GM23338 (cell line): ENCODE data around the gene KRAS. TPM values are rescaled to one million over a fixed set of nuclear protein-coding genes. Genes with fewer than 3 reads are reported as not detected.
A peak's percentile ranks its signal among the peaks of the same experiment; 100 is the strongest.

Experiments
- ATAC-seq: fragments of 200-7000 bp; cut with Tn5 transposase; 3 replicates; pipeline ENCODE4 v1.9.1; 2020
- DNase-seq: peaks from one replicate; pipeline ENCODE4 v3.0.0-alpha.2; 2015; ENCODE audit warnings: low spot score
- H2AFZ ChIP-seq: fragments of 200-600 bp; sonication (generic); 2 replicates; pipeline ENCODE4 v1.8.0; 2016; ENCODE audit warnings: antibody characterized with exemption, mild to moderate bottlenecking, moderate library complexity
- H3F3A ChIP-seq: fragments of 200-600 bp; sonication (generic); replicated peaks from 2 replicates; pipeline ENCODE4 v1.8.0; 2017; ENCODE audit warnings: antibody characterized with exemption, mixed run types, low read depth
- H3K27ac ChIP-seq: fragments of 200-600 bp; sonication (generic); 2 replicates; pipeline ENCODE4 v1.6.1; 2016; ENCODE audit warnings: low read depth
- H3K27me3 ChIP-seq: fragments of 200-600 bp; sonication (generic); 2 replicates; pipeline ENCODE4 v1.8.0; 2016; ENCODE audit warnings: mild to moderate bottlenecking, mixed run types, moderate library complexity; ENCODE audit not compliant: insufficient read depth
- H3K36me3 ChIP-seq: fragments of 200-600 bp; sonication (generic); 2 replicates; pipeline ENCODE4 v1.8.0; 2016; ENCODE audit warnings: mild to moderate bottlenecking; ENCODE audit not compliant: insufficient read depth
- H3K4me1 ChIP-seq: fragments of 200-600 bp; sonication (generic); 2 replicates; pipeline ENCODE4 v1.8.0; 2016; ENCODE audit warnings: mild to moderate bottlenecking, moderate library complexity; ENCODE audit not compliant: insufficient read depth
- H3K4me2 ChIP-seq: fragments of 200-600 bp; sonication (generic); 2 replicates; pipeline ENCODE4 v1.7.1; 2017; ENCODE audit warnings: mixed run types
- H3K4me3 ChIP-seq: fragments of 200-600 bp; sonication (generic); 2 replicates; pipeline ENCODE4 v1.6.1; 2016; ENCODE audit warnings: mixed run types
- H3K79me2 ChIP-seq: fragments of 200-600 bp; sonication (generic); replicated peaks from 2 replicates; pipeline ENCODE4 v1.8.0; 2017; ENCODE audit warnings: mild to moderate bottlenecking; ENCODE audit not compliant: insufficient read depth
- H3K9me2 ChIP-seq: fragments of 200-600 bp; sonication (generic); 2 replicates; pipeline ENCODE4 v1.8.0; 2017; ENCODE audit not compliant: insufficient read depth
- H4K20me1 ChIP-seq: fragments of 200-600 bp; sonication (generic); replicated peaks from 2 replicates; pipeline ENCODE4 v1.8.0; 2017; ENCODE audit warnings: mild to moderate bottlenecking; ENCODE audit not compliant: insufficient read depth
- H3K27ac Mint-ChIP-seq: 2 replicates; pipeline ENCODE4 v1.8.0; 2020; ENCODE audit warnings: inconsistent platforms, mild to moderate bottlenecking, moderate library complexity, mixed read lengths
- H3K27me3 Mint-ChIP-seq: 3 replicates; pipeline ENCODE4 v1.8.0; 2022; ENCODE audit warnings: low read depth, mild to moderate bottlenecking, moderate library complexity, mixed read lengths, inconsistent platforms; ENCODE audit not compliant: insufficient read depth, poor library complexity
- H3K36me3 Mint-ChIP-seq: 3 replicates; pipeline ENCODE4 v1.8.0; 2021; ENCODE audit warnings: low read depth, mild to moderate bottlenecking, inconsistent platforms, moderate library complexity, mixed read lengths
- H3K4me1 Mint-ChIP-seq: 3 replicates; pipeline ENCODE4 v1.8.0; 2020; ENCODE audit warnings: mild to moderate bottlenecking, inconsistent platforms, mixed read lengths
- H3K4me3 Mint-ChIP-seq: 3 replicates; pipeline ENCODE4 v1.8.0; 2021; ENCODE audit warnings: moderate library complexity, mild to moderate bottlenecking, inconsistent platforms, mixed read lengths
- H3K9me3 Mint-ChIP-seq: 3 replicates; pipeline ENCODE4 v1.8.0; 2020; ENCODE audit warnings: moderate library complexity, mild to moderate bottlenecking, inconsistent platforms, mixed read lengths
- CREB1 ChIP-seq: fragments of 250-450 bp; sonication (Bioruptor Pico); IDR thresholded peaks from 2 replicates; pipeline ENCODE4 v1.5.0; 2020; ENCODE audit warnings: low read depth, mild to moderate bottlenecking, moderate library complexity
- CTCF ChIP-seq, 2 experiments: fragments of 200-600 bp in 1 of 2; sonication (generic) in 1 of 2; conservative IDR thresholded peaks; 2 replicates each; pipeline versions ENCODE4 v1.5.1 to v1.6.1; 2016 to 2017; ENCODE audit warnings: antibody characterized with exemption in 2 of 2, low read depth in 2 of 2, mild to moderate bottlenecking in 2 of 2, moderate library complexity in 1 of 2
- ETS1 ChIP-seq: IDR thresholded peaks from 2 replicates; pipeline ENCODE4 v1.6.1; 2016; ENCODE audit warnings: antibody characterized with exemption
- EZH2 ChIP-seq: fragments of 200-600 bp; sonication (generic); IDR thresholded peaks from one replicate; pipeline ENCODE4 v1.8.0; 2017; ENCODE audit warnings: antibody characterized with exemption, mild to moderate bottlenecking, low read depth; ENCODE audit not compliant: unreplicated experiment
- EZH2phosphoT487 ChIP-seq: fragments of 200-600 bp; sonication (generic); IDR thresholded peaks from one replicate; pipeline ENCODE4 v1.8.1; 2018; ENCODE audit warnings: antibody characterized with exemption; ENCODE audit not compliant: unreplicated experiment
- JUNB ChIP-seq: IDR thresholded peaks from one replicate; pipeline ENCODE4 v1.6.1; 2016; ENCODE audit warnings: antibody characterized with exemption; ENCODE audit not compliant: unreplicated experiment
- NANOG ChIP-seq: IDR thresholded peaks from 2 replicates; pipeline ENCODE4 v1.6.1; 2016; ENCODE audit warnings: antibody characterized with exemption, borderline replicate concordance
- POLR2AphosphoS5 ChIP-seq: IDR thresholded peaks from 2 replicates; pipeline ENCODE4 v1.6.1; 2016; ENCODE audit warnings: antibody characterized with exemption, low read depth
- STAT1 ChIP-seq: IDR thresholded peaks from one replicate; pipeline ENCODE4 v1.6.1; 2016; ENCODE audit warnings: antibody characterized with exemption; ENCODE audit not compliant: unreplicated experiment
- ZNF114 ChIP-seq: fragments of 250-450 bp; sonication (Bioruptor Pico); IDR thresholded peaks from 2 replicates; pipeline ENCODE4 v1.5.0; 2020; ENCODE audit warnings: mild to moderate bottlenecking, moderate library complexity
- ZNF331 ChIP-seq: fragments of 250-450 bp; sonication (Bioruptor Pico); IDR thresholded peaks from 2 replicates; pipeline ENCODE4 v1.5.0; 2020; ENCODE audit warnings: low read depth, mild to moderate bottlenecking, moderate library complexity
- ZNF462 ChIP-seq: fragments of 250-450 bp; sonication (Bioruptor Pico); IDR thresholded peaks from 2 replicates; pipeline ENCODE4 v1.5.0; 2020; ENCODE audit warnings: mild to moderate bottlenecking, moderate library complexity
- polyA plus RNA-seq: library from polyadenylated mRNA; unstranded; fragments of >200 nt; fragmentation: Nextera tagmentation; extraction: Ambion mirVana; gene quantifications from 2 replicates; pipeline ENCODE4 v1.2.1, GENCODE V29; 2016
- total RNA-seq: library from RNA; depleted of rRNA; stranded (reverse); fragments of >200 nt; shearing (Covaris generic); gene quantifications from 2 replicates; pipeline ENCODE4 v1.2.3, GENCODE V29; 2014

KRAS gene
- total and polyA plus RNA-seq, 2 experiments from 2014 or later: 54.7 to 131 TPM

GRCh38 chr12:25278269-25278668 is 27.5 kb upstream of the KRAS start (continued):
- TF ChIP-seq EZH2phosphoT487 (no peak), CTCF (conservative IDR thresholded peaks at IDR 0.05; ENCODE audit: low read depth in 2 of 2) (no peak), STAT1 (no peak), NANOG (no peak)

- ATAC-seq (no peak), DNase-seq (no peak)
- no peaks in the 10 kb centered on the region for H3K4me1 Mint-ChIP-seq
- no peak overlapping the region for H3K4me3 Mint-ChIP-seq
- Histone ChIP-seq H3K27me3 (no peaks in the 10 kb centered on the region), H3K27ac (no peak overlapping the region), H2AFZ (peak overlapping the region; percentile 93; the same call in 1 of the 2 replicates), H3K4me1 (no peaks in the 10 kb centered on the region), H4K20me1 (no peaks in the 10 kb centered on the region), H3K79me2 (no peaks in the 10 kb centered on the region), H3K4me3 (no peak overlapping the region), H3K9me2 (no peaks in the 10 kb centered on the region), H3K4me2 (no peak overlapping the region), H3F3A (no peaks in the 10 kb centered on the region), H3K36me3 (no peaks in the 10 kb centered on the region)
- peaks cover 2% of the 10 kb centered on the region for H3K27me3 Mint-ChIP-seq
- H3K27ac Mint-ChIP-seq: 0 out of 2 replicates have a peak overlapping the region, but pooled peaks have one; percentile 1
- no peaks in the 10 kb centered on the region for H3K9me3 Mint-ChIP-seq
- no peaks in the 10 kb centered on the region for H3K36me3 Mint-ChIP-seq
- TF ChIP-seq ZNF331 (no peak), CREB1 (no peak), EZH2phosphoT487 (no peak), ZNF114 (CRISPR knock-in tag) (no peak), NANOG (no peak), POLR2AphosphoS5 (no peak), STAT1 (no peak), ZNF462 (CRISPR knock-in tag) (no peak), EZH2 (no peak), JUNB (no peak), ETS1 (no peak)
Observed at GRCh38 chr12:25276199-25276937, 25.6 kb upstream of the KRAS start.
